ENCODE data around the gene CLECL1. TPM values are rescaled to one million over a fixed set of nuclear protein-coding genes. Genes with fewer than 3 reads are reported as not detected.

The CLECL1 gene
- 111 and 115 TPM in 2 replicates for total RNA-seq

DNA sequence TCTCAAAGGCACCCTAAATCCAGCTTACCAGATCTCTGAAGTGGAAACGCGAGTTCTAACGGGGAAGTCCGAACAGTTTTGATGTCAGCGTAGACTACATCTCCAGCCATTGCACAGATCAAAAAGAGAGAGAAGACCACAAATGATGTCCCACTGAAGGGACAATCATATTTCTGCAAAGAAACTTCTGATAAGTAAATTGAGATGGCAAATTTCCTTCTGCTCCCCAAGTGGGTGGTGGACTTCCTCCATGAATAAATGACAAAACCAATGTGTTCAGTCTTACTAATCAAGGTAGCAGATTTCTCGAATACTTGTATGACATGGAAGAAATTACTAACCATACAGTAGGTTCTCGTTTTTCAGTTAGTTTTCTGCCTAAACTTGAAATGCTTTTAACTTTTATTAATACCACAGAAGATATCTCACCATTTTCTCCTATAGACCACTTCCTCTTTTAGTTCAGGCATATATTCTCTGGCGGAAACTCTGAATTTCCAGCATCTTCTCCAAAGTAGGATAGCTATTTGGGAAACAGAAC is at the start of gene CLECL1:
CLECL1 (minus strand) TSS at position 177 of the 541 bp plus-strand sequence.
- intact Hi-C loops (cut with micrococcal nuclease), result loop anchor here (1.0 to 2.0 kb wide), 6 partner anchors 8 to 85 kb away; partner anchors contain the start of genes CD69 and CLEC2D
- DNase-seq (no peak), ATAC-seq (ENCODE audit: low read depth) (peak; percentile 49)
- ChIA-PET POLR2A (interaction anchor here (1.0 to 6.7 kb wide), 14 partner anchors 8 to 98 kb away, joined by 3 to 127 read pairs (median 20); partner anchors contain the start of genes CD69 and CLEC2D), CTCF (interaction anchor here (1.8 to 2.1 kb wide), 2 partner anchors 11 to 33 kb away, joined by 4 to 7 read pairs; no protein-coding TSS in a partner anchor)
- no peaks in the 10 kb centered on the region for H3K27me3 Mint-ChIP-seq
- TF ChIP-seq CTCF (IDR thresholded peaks at IDR 0.05), result no peak
- H3K4me1 Mint-ChIP-seq, result peaks cover 84% of the 10 kb centered on the region
- peaks cover 23% of the 10 kb centered on the region for H3K36me3 Mint-ChIP-seq (ENCODE audit: low read depth)
- H3K27ac Mint-ChIP-seq, result peak within 1 kb of the TSS; percentile 94
- no peaks in the 10 kb centered on the region for H3K9me3 Mint-ChIP-seq
- H3K4me3 Mint-ChIP-seq, result peak within 1 kb of the TSS; percentile 88

DNA sequence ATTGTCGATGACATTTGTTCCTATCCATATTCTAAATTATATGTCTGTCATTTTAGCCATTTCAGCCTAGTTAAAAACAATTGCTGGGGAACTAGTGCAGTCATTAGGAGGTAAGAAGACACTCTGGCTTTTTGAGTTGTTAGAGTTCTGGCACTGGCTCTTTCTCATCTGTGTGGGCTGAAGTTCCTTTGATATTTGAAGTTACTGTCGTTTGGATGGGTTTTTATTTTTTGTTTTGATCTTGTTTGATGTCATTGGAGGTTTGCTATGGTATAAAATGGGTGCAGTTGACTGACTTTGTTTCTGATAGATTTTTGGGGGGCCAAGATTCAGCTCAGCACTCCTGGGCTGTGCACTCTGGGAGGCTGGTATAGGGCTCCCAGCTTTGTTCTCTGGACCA is 48.5 kb upstream of the CLECL1 start:
- Mint-ChIP-seq H3K9me3 (peaks cover 2% of the 10 kb centered on the region), H3K27ac (no peak overlapping the region), H3K36me3 (ENCODE audit: low read depth) (no peaks in the 10 kb centered on the region), H3K27me3 (no peaks in the 10 kb centered on the region), H3K4me1 (peaks cover 25% of the 10 kb centered on the region), H3K4me3 (no peak overlapping the region)
- TF ChIP-seq CTCF (IDR thresholded peaks at IDR 0.05), result no peak
- DNase-seq, result no peak
- CTCF ChIA-PET, result interaction anchor here (1.1 kb wide), 1 partner anchor 31 kb away, joined by 3 read pairs; no protein-coding TSS in a partner anchor
- ATAC-seq (ENCODE audit: low read depth), result no peak
- intact Hi-C loops (cut with micrococcal nuclease), result no loop called here
- POLR2A ChIA-PET, result no interaction called here

DNA sequence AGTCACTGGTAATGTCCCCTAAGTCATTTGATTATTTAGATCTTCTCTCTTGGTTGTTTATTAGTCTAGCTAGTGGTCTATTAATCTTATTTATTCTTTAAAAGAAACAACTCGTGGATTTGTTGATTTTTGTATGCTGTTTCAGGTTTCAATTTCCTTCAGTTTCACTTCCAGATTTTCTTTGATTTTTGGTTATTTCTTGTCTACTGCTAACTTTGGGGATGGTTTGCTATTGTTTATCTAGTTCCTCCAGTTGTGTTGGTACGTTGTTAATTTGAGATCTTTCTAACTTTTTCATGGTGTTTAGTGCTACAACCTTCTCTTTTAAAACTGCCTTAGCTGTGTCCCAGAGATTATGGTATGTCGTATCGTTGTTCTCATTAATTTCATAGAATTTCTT is 46.3 kb upstream of the CLECL1 start:
- Mint-ChIP-seq H3K27ac (no peak overlapping the region), H3K36me3 (ENCODE audit: low read depth) (no peaks in the 10 kb centered on the region), H3K9me3 (peaks cover 2% of the 10 kb centered on the region), H3K27me3 (no peaks in the 10 kb centered on the region), H3K4me3 (peak overlapping the region; percentile 25), H3K4me1 (peaks cover 26% of the 10 kb centered on the region)
- DNase-seq (no peak), ATAC-seq (ENCODE audit: low read depth) (no peak)
- POLR2A ChIA-PET, result interaction anchor here (0.6 kb wide), 2 partner anchors 36 to 105 kb away, joined by 3 to 8 read pairs; no protein-coding TSS in a partner anchor
- TF ChIP-seq CTCF (IDR thresholded peaks at IDR 0.05), result no peak
- CTCF ChIA-PET, result no interaction called here
- intact Hi-C loops (cut with micrococcal nuclease), result no loop called here

GRCh38 chr12:9776781-9777180 is 43.9 kb upstream of the CLECL1 start:
- POLR2A ChIA-PET, result interaction anchor here (1.1 kb wide), 1 partner anchor 8 kb away, joined by 3 read pairs; no protein-coding TSS in a partner anchor
- no peaks in the 10 kb centered on the region for H3K27me3 Mint-ChIP-seq
- DNase-seq (no peak), ATAC-seq (ENCODE audit: low read depth) (no peak)
- H3K36me3 Mint-ChIP-seq (ENCODE audit: low read depth), result no peaks in the 10 kb centered on the region
- H3K27ac Mint-ChIP-seq, result no peak overlapping the region
- intact Hi-C loops (cut with micrococcal nuclease), result no loop called here
- no peak overlapping the region for H3K4me3 Mint-ChIP-seq
- CTCF ChIA-PET, result interaction anchor here (0.6 kb wide), 1 partner anchor 20 kb away, joined by 3 read pairs; no protein-coding TSS in a partner anchor
- peaks cover 31% of the 10 kb centered on the region for H3K4me1 Mint-ChIP-seq
- no peak for TF ChIP-seq CTCF (IDR thresholded peaks at IDR 0.05)
- H3K9me3 Mint-ChIP-seq, result peaks cover 2% of the 10 kb centered on the region

- no peak overlapping the region for H3K27ac Mint-ChIP-seq
- no peak for DNase-seq
- intact Hi-C loops (cut with micrococcal nuclease), result no loop called here
- POLR2A ChIA-PET, result interaction anchor here (1.4 kb wide), 1 partner anchor 12 kb away, joined by 4 read pairs; the partner anchor contains the start of gene CD69
- H3K27me3 Mint-ChIP-seq, result no peaks in the 10 kb centered on the region
- H3K4me3 Mint-ChIP-seq, result no peak overlapping the region
- H3K4me1 Mint-ChIP-seq, result peaks cover 27% of the 10 kb centered on the region
- H3K36me3 Mint-ChIP-seq (ENCODE audit: low read depth), result no peaks in the 10 kb centered on the region
- no peak for TF ChIP-seq CTCF (IDR thresholded peaks at IDR 0.05)
- CTCF ChIA-PET, result interaction anchor here (7.5 kb wide), 1 partner anchor 22 kb away, joined by 34 read pairs; no protein-coding TSS in a partner anchor
- ATAC-seq (ENCODE audit: low read depth), result no peak
- H3K9me3 Mint-ChIP-seq, result no peaks in the 10 kb centered on the region
Measured at GRCh38 chr12:9773216-9773877, 40.5 kb upstream of the CLECL1 start.

Data from activated B cell treated with CpG ODN at 0.5 μM for 24 hours (primary cell).